Measurements from ENCODE around the gene VPS26B. TPM values are rescaled to one million over a fixed set of nuclear protein-coding genes. Genes with fewer than 3 reads are reported as not detected.
"Not testable (repeated sequence)": the region's sequence is repeated elsewhere in the genome, so short reads cannot be mapped to it uniquely, and the experiment has no call there.

Gene VPS26B
- total RNA-seq (10 to 100 TPM; 66.4 to 70.1 TPM), polyA plus RNA-seq (10 to 100 TPM; 47.8 to 62.5 (median 57.7) TPM), total RNA-seq (47.9 to 96.4 (median 63.2) reads per million in 6 experiments)

GRCh38 chr11:134223836-134224709 lies at the start of gene VPS26B, which contains the start of gene NCAPD3:
TSS of gene VPS26B (plus strand) at chr11:134224671. CDS start at chr11:134225123, 452 bp downstream.
TSS of gene NCAPD3 (minus strand) at chr11:134223967. CDS start at chr11:134223926, 41 bp downstream.
- Mint-ChIP-seq H3K9me3 (no peaks in the 10 kb centered on the region), H3K27me3 (no peaks in the 10 kb centered on the region), H3K4me3 (peak within 1 kb of the TSS; percentile 94 to 98 (median 96)), H3K27ac (peak within 1 kb of the TSS; percentile 97 to 99 (median 99)), H3K4me1 (peaks cover 44 to 61% (median 59%) of the 10 kb centered on the region in 4 donors), H3K36me3 (peaks cover 0 to 11% (median 3%) of the 10 kb centered on the region in 3 donors)
- DNase-seq (peak; percentile 92 to 97 (median 94)), ATAC-seq (peak; percentile 81 to 83)
- POLR2A ChIA-PET, result interaction anchor here (0.7 to 7.8 kb wide), 20 partner anchors 11 to 297 kb away, joined by 3 to 115 read pairs (median 5); partner anchors contain the start of genes ACAD8, GLB1L3, IGSF9B and JAM3

GRCh38 chr11:134176284-134176683 lies 48.2 kb upstream of the VPS26B start:
- Mint-ChIP-seq H3K4me3 (no peak overlapping the region), H3K9me3 (no peaks in the 10 kb centered on the region), H3K27ac (peak overlapping the region in 1 of 10 donors; percentile 4), H3K4me1 (no peaks in the 10 kb centered on the region), H3K36me3 (peaks cover 0 to 88% (median 14%) of the 10 kb centered on the region in 3 donors), H3K27me3 (no peaks in the 10 kb centered on the region)
- no peak for ATAC-seq
- POLR2A ChIA-PET, result no interaction called here
- no peak for DNase-seq

GRCh38 chr11:134178032-134178674 lies 46.3 kb upstream of the VPS26B start:
- no peak overlapping the region for H3K4me3 Mint-ChIP-seq
- H3K4me1 Mint-ChIP-seq, result peaks cover 0 to 2% (median 0%) of the 10 kb centered on the region in 4 donors
- POLR2A ChIA-PET, result no interaction called here
- H3K9me3 Mint-ChIP-seq, result no peaks in the 10 kb centered on the region
- no peaks in the 10 kb centered on the region for H3K27me3 Mint-ChIP-seq
- ATAC-seq (no peak), DNase-seq (no peak)
- peaks cover 0 to 81% (median 14%) of the 10 kb centered on the region in 3 donors for H3K36me3 Mint-ChIP-seq
- H3K27ac Mint-ChIP-seq, result peak overlapping the region in 2 of 10 donors; percentile 43 to 63

- H3K4me3 Mint-ChIP-seq, result no peak overlapping the region
- no peak for DNase-seq
- H3K27ac Mint-ChIP-seq, result no peak overlapping the region
- POLR2A ChIA-PET, result no interaction called here
- no peaks in the 10 kb centered on the region for H3K27me3 Mint-ChIP-seq
- H3K4me1 Mint-ChIP-seq, result peaks cover 0 to 2% (median 0%) of the 10 kb centered on the region in 4 donors
- no peak for ATAC-seq
- peaks cover 0 to 76% (median 9%) of the 10 kb centered on the region in 3 donors for H3K36me3 Mint-ChIP-seq
- H3K9me3 Mint-ChIP-seq, result no peaks in the 10 kb centered on the region
Observed at GRCh38 chr11:134181707-134182106, 42.8 kb upstream of the VPS26B start.

GRCh38 chr11:134188092-134188491 lies 36.4 kb upstream of the VPS26B start:
- H3K9me3 Mint-ChIP-seq, H3K4me3 Mint-ChIP-seq, H3K27ac Mint-ChIP-seq, H3K4me1 Mint-ChIP-seq, ATAC-seq, H3K27me3 Mint-ChIP-seq, DNase-seq: not testable (repeated sequence)
- peaks cover 30 to 92% (median 53%) of the 10 kb centered on the region in 3 donors for H3K36me3 Mint-ChIP-seq
- POLR2A ChIA-PET, result interaction anchor here (1.4 kb wide), 1 partner anchor 36 kb away, joined by 3 read pairs; the partner anchor contains the start of gene VPS26B

GRCh38 chr11:134196756-134197155 lies 27.7 kb upstream of the VPS26B start:
- Mint-ChIP-seq H3K4me1 (peaks cover 0 to 5% (median 1%) of the 10 kb centered on the region in 4 donors), H3K9me3 (no peaks in the 10 kb centered on the region), H3K4me3 (no peak overlapping the region), H3K27me3 (no peaks in the 10 kb centered on the region), H3K27ac (peak overlapping the region in 4 of 10 donors; percentile 21 to 44 (median 41)), H3K36me3 (peaks cover 13 to 90% (median 38%) of the 10 kb centered on the region in 3 donors)
- DNase-seq, result no peak
- POLR2A ChIA-PET, result interaction anchor here (0.6 kb wide), 1 partner anchor 70 kb away, joined by 5 read pairs; no protein-coding TSS in a partner anchor
- ATAC-seq, result no peak

GRCh38 chr11:134199531-134199930 lies 24.9 kb upstream of the VPS26B start:
- H3K27ac Mint-ChIP-seq, result no peak overlapping the region
- ATAC-seq (no peak), DNase-seq (no peak)
- peaks cover 15 to 92% (median 41%) of the 10 kb centered on the region in 3 donors for H3K36me3 Mint-ChIP-seq
- peaks cover 0 to 3% (median 1%) of the 10 kb centered on the region in 4 donors for H3K4me1 Mint-ChIP-seq
- POLR2A ChIA-PET, result no interaction called here
- H3K4me3 Mint-ChIP-seq, result no peak overlapping the region
- H3K9me3 Mint-ChIP-seq, result no peaks in the 10 kb centered on the region
- no peaks in the 10 kb centered on the region for H3K27me3 Mint-ChIP-seq

- POLR2A ChIA-PET, result no interaction called here
- DNase-seq, result no peak
- no peaks in the 10 kb centered on the region for H3K9me3 Mint-ChIP-seq
- no peak for ATAC-seq
- no peaks in the 10 kb centered on the region for H3K27me3 Mint-ChIP-seq
- peaks cover 0 to 3% (median 1%) of the 10 kb centered on the region in 4 donors for H3K4me1 Mint-ChIP-seq
- peak overlapping the region in 1 of 10 donors; percentile 4 for H3K27ac Mint-ChIP-seq
- no peak overlapping the region for H3K4me3 Mint-ChIP-seq
- peaks cover 15 to 97% (median 44%) of the 10 kb centered on the region in 3 donors for H3K36me3 Mint-ChIP-seq
Observed at GRCh38 chr11:134200688-134201087, 23.8 kb upstream of the VPS26B start.

GRCh38 chr11:134202661-134203060 lies 21.8 kb upstream of the VPS26B start:
- ATAC-seq (no peak), DNase-seq (no peak)
- no peak overlapping the region for H3K4me3 Mint-ChIP-seq
- peaks cover 0 to 4% (median 3%) of the 10 kb centered on the region in 4 donors for H3K4me1 Mint-ChIP-seq
- peaks cover 15 to 92% (median 48%) of the 10 kb centered on the region in 3 donors for H3K36me3 Mint-ChIP-seq
- no peaks in the 10 kb centered on the region for H3K27me3 Mint-ChIP-seq
- H3K27ac Mint-ChIP-seq, result no peak overlapping the region
- POLR2A ChIA-PET, result no interaction called here
- H3K9me3 Mint-ChIP-seq, result no peaks in the 10 kb centered on the region

GRCh38 chr11:134205729-134206128 lies 18.7 kb upstream of the VPS26B start:
- POLR2A ChIA-PET, result no interaction called here
- ATAC-seq, result no peak
- no peak overlapping the region for H3K4me3 Mint-ChIP-seq
- peaks cover 0 to 3% (median 3%) of the 10 kb centered on the region in 4 donors for H3K4me1 Mint-ChIP-seq
- peaks cover 7 to 92% (median 51%) of the 10 kb centered on the region in 3 donors for H3K36me3 Mint-ChIP-seq
- no peak for DNase-seq
- no peak overlapping the region for H3K27ac Mint-ChIP-seq
- no peaks in the 10 kb centered on the region for H3K9me3 Mint-ChIP-seq
- no peaks in the 10 kb centered on the region for H3K27me3 Mint-ChIP-seq

- no peak for ATAC-seq
- Mint-ChIP-seq H3K4me3 (no peak overlapping the region), H3K27me3 (no peaks in the 10 kb centered on the region), H3K36me3 (peaks cover 7 to 92% (median 48%) of the 10 kb centered on the region in 3 donors), H3K27ac (no peak overlapping the region), H3K4me1 (peaks cover 0 to 4% (median 3%) of the 10 kb centered on the region in 4 donors), H3K9me3 (no peaks in the 10 kb centered on the region)
- no peak for DNase-seq
- POLR2A ChIA-PET, result no interaction called here
Observed at GRCh38 chr11:134206185-134206584, 18.3 kb upstream of the VPS26B start.

GRCh38 chr11:134207538-134208239 lies 16.8 kb upstream of the VPS26B start:
- Mint-ChIP-seq H3K4me3 (no peak overlapping the region), H3K9me3 (no peaks in the 10 kb centered on the region)

More at GRCh38 chr11:134207538-134208239, 16.8 kb upstream of the VPS26B start:
- H3K27me3 Mint-ChIP-seq, result no peaks in the 10 kb centered on the region
- H3K4me1 Mint-ChIP-seq, result peaks cover 4 to 10% (median 8%) of the 10 kb centered on the region in 4 donors
- peak overlapping the region in 1 of 10 donors; percentile 27 for H3K27ac Mint-ChIP-seq
- ATAC-seq, result peak; percentile 36 to 46
- POLR2A ChIA-PET, result interaction anchor here (2.2 kb wide), 1 partner anchor 17 kb away, joined by 7 read pairs; the partner anchor contains the start of genes NCAPD3 and VPS26B
- peaks cover 8 to 90% (median 45%) of the 10 kb centered on the region in 3 donors for H3K36me3 Mint-ChIP-seq
- peak; percentile 44 to 78 (median 62) for DNase-seq

Measured in naive thymus-derived CD8-positive, alpha-beta T cell (primary cell).